ENCODE measurements around the gene DCST1. TPM values are rescaled to one million over a fixed set of nuclear protein-coding genes. Genes with fewer than 3 reads are reported as not detected.

The DCST1 gene
- total and polyA plus RNA-seq, 2 donors (not counting 1 experiment from before 2014, with no cell fraction given) = 0.22 TPM; not detected in 1

DNA sequence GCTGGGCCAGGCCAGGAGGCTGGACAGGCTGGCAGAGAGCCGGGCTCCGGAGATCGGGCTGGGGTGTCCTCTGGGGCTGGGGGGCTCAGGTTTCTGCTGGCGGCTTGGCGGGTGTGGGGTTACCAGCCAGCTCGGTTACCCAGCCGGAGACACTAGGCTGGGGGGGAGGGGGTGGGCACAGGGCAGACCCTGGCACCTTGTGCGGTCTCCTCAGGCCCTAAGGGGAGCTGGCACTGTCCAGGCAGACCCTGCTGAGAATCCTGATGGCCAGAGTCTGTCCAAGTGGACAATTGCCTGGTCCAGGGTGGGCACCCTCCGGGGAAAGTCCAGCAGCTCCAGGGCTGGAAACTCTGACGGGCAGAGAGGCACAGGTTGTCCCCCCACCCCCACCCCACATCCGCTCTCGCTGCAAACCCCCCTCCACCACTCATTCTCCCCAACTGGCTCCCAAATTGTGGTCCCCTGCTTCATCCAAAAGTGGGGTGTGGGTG, 24.4 kb upstream of the DCST1 start:
- no peaks in the 10 kb centered on the region for H3K9me3 Mint-ChIP-seq (ENCODE audit: insufficient read depth)
- Histone ChIP-seq H3K4me1 (ENCODE audit: control insufficient read depth in 2 of 2, insufficient read depth in 2 of 2, low read length in 2 of 2) (peaks cover 100% of the 10 kb centered on the region in 2 donors), H3K9me3 (ENCODE audit: control extremely low read depth in 1 of 3, control insufficient read depth in 2 of 3, insufficient read depth in 1 of 3, low read length in 2 of 3) (no peaks in the 10 kb centered on the region), H3K27me3 (replicated peaks in 1 of 4; ENCODE audit: control extremely low read depth in 1 of 4, control insufficient read depth in 3 of 4, insufficient read depth in 4 of 4, low read length in 3 of 4) (no peaks in the 10 kb centered on the region), H4K20me1 (ENCODE audit: control insufficient read depth, insufficient read depth, low read length, poor library complexity, severe bottlenecking) (peaks cover 35% of the 10 kb centered on the region), H3K27ac (ENCODE audit: low read length in 2 of 2) (no peak overlapping the region), H3K4me3 (ENCODE audit: control extremely low read depth in 1 of 5, extremely low read depth in 1 of 5, insufficient read depth in 1 of 5, low read depth in 2 of 5, low read length in 4 of 5) (no peak overlapping the region), H3K36me3 (replicated peaks in 1 of 2; ENCODE audit: control extremely low read depth in 1 of 2, control insufficient read depth in 1 of 2, extremely low read depth in 1 of 2, insufficient read depth in 2 of 2, low read length in 1 of 2) (peaks cover 0 to 15% of the 10 kb centered on the region in 2 experiments), H3K79me2 (ENCODE audit: control insufficient read depth, insufficient read depth, low read length) (peaks cover 49% of the 10 kb centered on the region), H3K4me2 (replicated peaks; ENCODE audit: low read depth, low read length, poor library complexity, severe bottlenecking) (peak overlapping the region; percentile 61), H3K9ac (ENCODE audit: low read length) (no peak overlapping the region), H2AFZ (ENCODE audit: insufficient read depth, low read depth, low read length, poor library complexity, severe bottlenecking) (no peak overlapping the region)
- CTCF ChIA-PET = interaction anchor here (17.4 to 18.4 kb wide), 2 partner anchors 5 to 9 kb away, joined by 295 read pairs; partner anchors contain the start of genes LENEP and ZBTB7B
- intact Hi-C loops (cut with micrococcal nuclease) = no loop called here
- POLR2A ChIA-PET = no interaction called here
- peaks cover 81% of the 10 kb centered on the region for H3K4me1 Mint-ChIP-seq
- WGBS (ENCODE audit: insufficient coverage) = 93% methylated on average over 9 of the region's 12 CpGs
- no peaks in the 10 kb centered on the region for H3K27me3 Mint-ChIP-seq
- no peak for ATAC-seq (ENCODE audit: low read depth)
- DNase-seq = no peak
- H3K4me3 Mint-ChIP-seq = no peak overlapping the region
- TF ChIP-seq EZH2 (IDR thresholded peaks at IDR 0.05; ENCODE audit: borderline replicate concordance, insufficient read depth, low read depth, low read length, poor library complexity, severe bottlenecking) = no peak
- TF ChIP-seq, protein P1, sequence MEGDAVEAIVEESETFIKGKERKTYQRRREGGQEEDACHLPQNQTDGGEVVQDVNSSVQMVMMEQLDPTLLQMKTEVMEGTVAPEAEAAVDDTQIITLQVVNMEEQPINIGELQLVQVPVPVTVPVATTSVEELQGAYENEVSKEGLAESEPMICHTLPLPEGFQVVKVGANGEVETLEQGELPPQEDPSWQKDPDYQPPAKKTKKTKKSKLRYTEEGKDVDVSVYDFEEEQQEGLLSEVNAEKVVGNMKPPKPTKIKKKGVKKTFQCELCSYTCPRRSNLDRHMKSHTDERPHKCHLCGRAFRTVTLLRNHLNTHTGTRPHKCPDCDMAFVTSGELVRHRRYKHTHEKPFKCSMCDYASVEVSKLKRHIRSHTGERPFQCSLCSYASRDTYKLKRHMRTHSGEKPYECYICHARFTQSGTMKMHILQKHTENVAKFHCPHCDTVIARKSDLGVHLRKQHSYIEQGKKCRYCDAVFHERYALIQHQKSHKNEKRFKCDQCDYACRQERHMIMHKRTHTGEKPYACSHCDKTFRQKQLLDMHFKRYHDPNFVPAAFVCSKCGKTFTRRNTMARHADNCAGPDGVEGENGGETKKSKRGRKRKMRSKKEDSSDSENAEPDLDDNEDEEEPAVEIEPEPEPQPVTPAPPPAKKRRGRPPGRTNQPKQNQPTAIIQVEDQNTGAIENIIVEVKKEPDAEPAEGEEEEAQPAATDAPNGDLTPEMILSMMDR (IDR thresholded peaks at IDR 0.05) = no peak
- H3K27ac Mint-ChIP-seq = peak overlapping the region; percentile 82

DNA sequence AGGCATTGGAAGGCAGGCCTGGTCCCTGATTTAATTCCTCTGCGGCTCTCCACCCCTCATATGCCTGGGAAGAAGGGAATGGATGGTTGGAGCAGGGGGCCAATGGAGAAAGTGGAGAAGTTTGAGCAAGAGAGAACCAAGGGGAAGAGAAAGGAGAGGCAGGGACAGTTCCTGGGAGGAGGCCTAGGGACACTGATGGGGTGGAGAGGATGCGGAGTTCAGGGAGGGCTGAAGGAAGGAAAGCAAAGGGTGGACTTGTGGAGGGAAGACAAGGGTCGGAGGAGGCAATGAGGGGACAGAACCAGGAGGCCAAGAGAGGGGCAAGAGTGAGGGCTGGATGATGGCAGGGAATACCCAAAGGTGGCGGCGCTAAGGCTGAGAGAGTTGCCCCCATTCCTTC, 23.9 kb upstream of the DCST1 start:
- Mint-ChIP-seq H3K27me3 (no peaks in the 10 kb centered on the region), H3K4me1 (peaks cover 80% of the 10 kb centered on the region), H3K27ac (peak overlapping the region; percentile 82), H3K4me3 (peak overlapping the region; percentile 14), H3K9me3 (ENCODE audit: insufficient read depth) (no peaks in the 10 kb centered on the region)
- peaks cover 0 to 19% of the 10 kb centered on the region in 2 experiments for H3K36me3 ChIP-seq (replicated peaks in 1 of 2; ENCODE audit: control extremely low read depth in 1 of 2, control insufficient read depth in 1 of 2, extremely low read depth in 1 of 2, insufficient read depth in 2 of 2, low read length in 1 of 2)
- no peak for TF ChIP-seq EZH2 (IDR thresholded peaks at IDR 0.05; ENCODE audit: borderline replicate concordance, insufficient read depth, low read depth, low read length, poor library complexity, severe bottlenecking)
- TF ChIP-seq, protein P1 (IDR thresholded peaks at IDR 0.05) = no peak
- DNase-seq (no peak), ATAC-seq (ENCODE audit: low read depth) (no peak)
- H3K9ac ChIP-seq (ENCODE audit: low read length) = no peak overlapping the region
- no peak overlapping the region for H3K27ac ChIP-seq (ENCODE audit: low read length in 2 of 2)
- H3K4me1 ChIP-seq (ENCODE audit: control insufficient read depth in 2 of 2, insufficient read depth in 2 of 2, low read length in 2 of 2) = peaks cover 99 to 100% of the 10 kb centered on the region in 2 donors
- H4K20me1 ChIP-seq (ENCODE audit: control insufficient read depth, insufficient read depth, low read length, poor library complexity, severe bottlenecking) = peaks cover 35% of the 10 kb centered on the region
- no peaks in the 10 kb centered on the region for H3K27me3 ChIP-seq (replicated peaks in 1 of 4; ENCODE audit: control extremely low read depth in 1 of 4, control insufficient read depth in 3 of 4, insufficient read depth in 4 of 4, low read length in 3 of 4)
- POLR2A ChIA-PET = interaction anchor here (0.6 kb wide), 1 partner anchor 35 kb away, joined by 3 read pairs; the partner anchor contains the start of gene CKS1B
- H3K79me2 ChIP-seq (ENCODE audit: control insufficient read depth, insufficient read depth, low read length) = peaks cover 44% of the 10 kb centered on the region
- CTCF ChIA-PET = interaction anchor here (17.4 kb wide), 1 partner anchor 10 kb away, joined by 295 read pairs; the partner anchor contains the start of genes LENEP and ZBTB7B
- no peak overlapping the region for H3K4me3 ChIP-seq (ENCODE audit: control extremely low read depth in 1 of 5, extremely low read depth in 1 of 5, insufficient read depth in 1 of 5, low read depth in 2 of 5, low read length in 4 of 5)
- H3K4me2 ChIP-seq (replicated peaks; ENCODE audit: low read depth, low read length, poor library complexity, severe bottlenecking) = peak overlapping the region; percentile 61
- intact Hi-C loops (cut with micrococcal nuclease) = no loop called here
- 100% methylated on average over 2 of the region's 5 CpGs for WGBS (ENCODE audit: insufficient coverage)
- H3K9me3 ChIP-seq (ENCODE audit: control extremely low read depth in 1 of 3, control insufficient read depth in 2 of 3, insufficient read depth in 1 of 3, low read length in 2 of 3) = no peaks in the 10 kb centered on the region
- no peak overlapping the region for H2AFZ ChIP-seq (ENCODE audit: insufficient read depth, low read depth, low read length, poor library complexity, severe bottlenecking)

Measured in B cell (primary cell).